HEK293T (cell line): ENCODE measurements around the gene KCNJ10.

Experiments used
- FOXK2 ChIP-seq: fragments of 450-650 bp; IDR thresholded peaks from 2 replicates; pipeline ENCODE4 v1.6.1; 2016; ENCODE audit warnings: mild to moderate bottlenecking
- TARDBP ChIP-seq: fragments of 450-650 bp; IDR thresholded peaks from 2 replicates; pipeline ENCODE4 v1.6.1; 2016

DNA sequence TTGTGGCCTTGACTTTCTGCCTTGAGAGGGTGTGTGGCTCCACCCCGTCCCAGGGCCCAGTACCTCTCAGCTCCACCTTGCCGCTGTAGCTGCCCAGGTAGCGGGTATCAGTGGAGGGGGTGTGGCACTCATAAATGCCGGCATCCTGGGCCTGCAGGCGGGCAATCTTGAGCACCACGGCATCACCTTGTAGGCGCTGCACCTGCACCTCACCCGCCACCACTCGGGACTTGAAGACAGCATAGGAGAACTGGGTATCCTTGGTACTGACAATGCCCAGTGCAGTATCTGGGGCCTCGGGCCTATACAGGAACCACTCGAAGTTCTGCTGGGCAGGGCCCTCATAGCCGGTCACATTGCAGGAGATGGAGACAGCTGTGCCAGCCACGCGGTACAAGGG is 24.8 kb upstream of the KCNJ10 start:
- TF ChIP-seq FOXK2 (no peak), TARDBP (no peak)
